HG03103 (cell line): Measurements from ENCODE around the gene TLX1.

Source experiments
- ATAC-seq: cut with Tn5 transposase; IDR thresholded peaks from one replicate; pipeline ENCODE4 v1.9.1; 2021; ENCODE audit warnings: low read depth; ENCODE audit not compliant: unreplicated experiment

Gene TLX1

GRCh38 chr10:101133489-101134298 is 2.6 kb downstream of the TLX1 start:
- ATAC-seq, result no peak

- no peak for ATAC-seq
These were observed 3.4 kb downstream of the TLX1 start for GRCh38 chr10:101134299-101135127.

- no peak for ATAC-seq
These were observed 4.3 kb downstream of the TLX1 start for GRCh38 chr10:101135141-101136006.

DNA sequence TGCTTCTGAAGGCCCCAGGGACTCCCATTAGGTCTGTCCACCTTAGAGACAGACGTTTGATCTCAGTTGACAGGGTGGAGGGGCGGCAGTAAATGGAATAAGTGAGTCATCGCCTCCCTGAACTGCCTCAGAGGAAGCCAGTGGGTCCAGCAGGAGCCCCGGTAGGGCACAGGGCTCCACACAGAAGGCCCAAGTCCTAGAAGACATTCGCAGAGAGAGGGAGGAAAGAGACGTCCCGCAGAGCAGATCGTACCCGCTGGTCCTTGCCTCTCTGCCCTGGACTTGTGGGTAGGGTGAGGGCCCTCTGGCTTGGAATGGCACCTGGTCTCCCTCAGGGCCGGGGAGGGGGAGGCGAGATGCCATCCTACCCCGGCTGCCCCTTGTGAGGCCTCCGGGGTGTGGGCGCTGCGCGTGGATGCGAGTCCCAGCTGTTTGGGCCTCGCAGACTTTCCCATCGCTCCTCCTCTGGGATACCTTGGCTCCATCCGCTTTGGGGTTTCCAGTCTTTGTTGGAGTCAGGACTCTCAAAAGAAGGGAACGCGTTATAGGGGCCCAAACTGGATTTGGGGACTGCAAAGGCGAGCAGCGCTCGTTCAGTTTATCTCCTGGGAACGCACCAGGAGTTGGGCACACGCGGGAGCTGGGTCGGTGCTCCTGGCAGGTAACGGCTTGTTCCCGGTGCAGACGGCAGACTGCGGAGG is 5.1 kb downstream of the TLX1 start:
- ATAC-seq, result no peak

DNA sequence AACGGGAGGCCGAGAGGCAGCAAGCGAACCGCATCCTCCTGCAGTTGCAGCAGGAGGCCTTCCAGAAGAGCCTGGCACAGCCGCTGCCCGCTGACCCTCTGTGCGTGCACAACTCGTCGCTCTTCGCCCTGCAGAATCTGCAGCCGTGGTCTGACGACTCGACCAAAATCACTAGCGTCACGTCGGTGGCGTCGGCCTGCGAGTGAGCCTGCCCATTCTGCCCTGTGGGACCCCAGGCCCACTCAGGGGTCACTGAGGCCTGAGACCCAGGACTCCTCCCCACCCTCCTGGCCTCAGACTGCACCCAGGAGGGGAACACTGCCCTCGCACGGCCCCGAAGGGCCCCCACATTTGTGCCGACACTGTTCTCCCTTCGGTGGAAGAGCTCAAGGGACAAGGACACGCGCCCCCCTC is 5.6 kb downstream of the TLX1 start:
- ATAC-seq, result no peak

- no peak for ATAC-seq
These were observed 6.2 kb downstream of the TLX1 start for GRCh38 chr10:101137271-101137670.

GRCh38 chr10:101138788-101139420 is 7.8 kb downstream of the TLX1 start:
- ATAC-seq, result no peak

GRCh38 chr10:101139421-101139911 is 8.4 kb downstream of the TLX1 start:
- no peak for ATAC-seq

- ATAC-seq, result no peak
These were observed 9.2 kb downstream of the TLX1 start for GRCh38 chr10:101140084-101140949.

- no peak for ATAC-seq
These were observed 10.0 kb downstream of the TLX1 start for GRCh38 chr10:101140950-101141615.

GRCh38 chr10:101141616-101142532 is 10.8 kb downstream of the TLX1 start:
- no peak for ATAC-seq

DNA sequence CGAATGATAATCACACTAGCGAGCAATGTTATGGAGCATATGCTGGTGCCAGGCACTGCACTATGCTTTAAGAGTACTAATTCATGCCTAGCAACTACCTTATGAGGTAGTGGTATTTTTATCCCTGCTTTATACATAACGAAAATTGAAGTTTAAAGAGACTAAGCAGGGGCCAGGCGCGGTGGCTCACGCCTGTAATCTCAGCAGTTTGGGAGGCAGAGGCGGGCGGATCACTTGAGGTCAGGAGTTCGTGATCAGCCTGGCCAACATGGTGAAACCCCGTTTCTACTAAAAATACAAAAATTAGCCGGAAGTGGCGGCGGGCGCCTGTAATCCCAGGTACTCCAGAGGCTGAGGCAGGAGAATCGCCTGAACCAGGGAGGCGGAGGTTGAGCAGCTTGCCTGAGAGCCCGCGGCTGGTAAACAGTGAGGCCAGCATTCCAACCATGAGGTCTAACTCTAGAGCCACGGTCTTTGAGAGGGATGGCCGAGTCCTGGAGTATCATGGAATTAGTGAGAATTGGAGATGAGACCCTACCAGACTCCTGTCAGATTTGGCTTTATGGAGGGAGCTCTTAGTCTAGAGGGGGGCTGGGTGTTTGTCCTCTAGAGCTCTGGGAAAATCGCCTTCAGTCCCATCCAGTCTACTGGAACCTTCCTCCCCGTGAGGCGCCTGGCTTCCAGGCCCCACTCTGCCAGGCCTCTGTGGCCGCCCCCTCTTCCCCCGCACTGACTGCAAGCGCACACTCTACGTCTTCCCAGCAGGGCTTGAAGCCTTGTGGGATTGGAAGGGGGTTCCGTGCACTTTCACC is 11.6 kb downstream of the TLX1 start:
- ATAC-seq, result no peak

DNA sequence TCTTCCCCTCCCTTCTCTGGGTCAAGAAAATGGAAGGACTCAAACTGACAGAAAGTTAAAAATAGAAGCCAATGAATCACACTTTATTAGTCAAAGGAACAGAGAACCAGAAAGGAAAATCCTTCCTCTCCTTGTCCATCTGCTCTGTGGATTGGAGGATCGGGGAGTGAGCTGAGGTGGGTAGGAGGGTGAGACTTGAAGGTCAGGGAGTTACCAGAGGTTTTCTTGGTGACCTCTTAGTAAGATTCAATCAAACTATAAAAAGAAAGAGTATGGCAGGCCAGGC is 12.2 kb downstream of the TLX1 start:
- no peak for ATAC-seq

- ATAC-seq, result no peak
These were observed 13.0 kb downstream of the TLX1 start for GRCh38 chr10:101144053-101144452.

DNA sequence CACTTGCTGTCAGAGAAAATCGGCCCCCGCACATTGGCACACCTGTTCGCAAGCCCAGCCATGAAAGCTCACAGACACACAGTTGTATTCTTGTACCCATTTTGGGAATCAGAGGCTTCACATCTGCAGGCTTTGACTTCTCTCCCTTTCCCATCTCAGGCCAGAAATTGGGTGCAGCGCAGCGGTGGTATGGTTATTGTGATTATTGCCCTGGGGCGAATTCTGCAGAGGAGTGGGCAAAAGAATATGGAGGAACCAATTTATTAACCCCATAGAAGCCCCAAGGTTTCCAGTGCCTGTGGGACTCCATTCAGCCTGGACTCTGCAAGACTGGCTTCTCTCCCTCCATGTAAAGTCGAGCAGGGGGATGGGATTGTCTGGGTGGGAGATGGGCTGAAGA is 14.0 kb downstream of the TLX1 start:
- ATAC-seq, result no peak

GRCh38 chr10:101145750-101146391 is 14.8 kb downstream of the TLX1 start:
- ATAC-seq, result no peak
